Endothelial cell of hepatic sinusoid (primary cell): ENCODE data around the gene HES2.
"Not testable (repeated sequence)": the region's sequence is repeated elsewhere in the genome, so short reads cannot be mapped to it uniquely, and the experiment has no call there.

Source experiments
- in situ Hi-C: cut with HindIII; loops from 2 replicates; pipeline ENCODE4 v1.10.0; 2017; ENCODE audit warnings: low sequenced_read_pairs

The HES2 gene

GRCh38 chr1:6454856-6455751 lies 35.4 kb upstream of the HES2 start:
- in situ Hi-C loops = no loop called here

- in situ Hi-C loops = not testable (repeated sequence)
These were observed 34.5 kb upstream of the HES2 start for GRCh38 chr1:6453895-6454855.

GRCh38 chr1:6450943-6451373 lies 31.2 kb upstream of the HES2 start:
- in situ Hi-C loops = no loop called here

GRCh38 chr1:6450486-6450885 lies 30.8 kb upstream of the HES2 start:
- in situ Hi-C loops = not testable (repeated sequence)

GRCh38 chr1:6450005-6450450 lies 30.3 kb upstream of the HES2 start:
- in situ Hi-C loops = no loop called here

GRCh38 chr1:6448749-6449631 lies 29.3 kb upstream of the HES2 start:
- in situ Hi-C loops = no loop called here

GRCh38 chr1:6447818-6448748 lies 28.4 kb upstream of the HES2 start:
- in situ Hi-C loops = no loop called here

GRCh38 chr1:6447016-6447817 lies 27.5 kb upstream of the HES2 start:
- in situ Hi-C loops = no loop called here

- in situ Hi-C loops = no loop called here
These were observed 26.9 kb upstream of the HES2 start for GRCh38 chr1:6446665-6447015.

GRCh38 chr1:6445929-6446328 lies 26.2 kb upstream of the HES2 start:
- in situ Hi-C loops = not testable (repeated sequence)

GRCh38 chr1:6445062-6445763 lies 25.5 kb upstream of the HES2 start:
- in situ Hi-C loops = no loop called here

GRCh38 chr1:6444377-6444776 lies 24.7 kb upstream of the HES2 start:
- in situ Hi-C loops = no loop called here

GRCh38 chr1:6443339-6444115 lies 23.8 kb upstream of the HES2 start:
- in situ Hi-C loops = no loop called here

- in situ Hi-C loops = no loop called here
These were observed 21.9 kb upstream of the HES2 start for GRCh38 chr1:6441586-6441985.

GRCh38 chr1:6440198-6441126 lies 20.7 kb upstream of the HES2 start:
- in situ Hi-C loops = no loop called here

GRCh38 chr1:6438047-6438525 lies 18.4 kb upstream of the HES2 start:
- in situ Hi-C loops = no loop called here
